Liver (tissue), 9 donors: ENCODE measurements around the gene CEBPG. TPM values are rescaled to one million over a fixed set of nuclear protein-coding genes. Genes with fewer than 3 reads are reported as not detected.
A peak's percentile ranks its signal among the peaks of the same experiment; 100 is the strongest.

Experiments
- DNase-seq: peaks from one replicate; pipeline ENCODE4 v3.0.0-alpha.2; 2017; ENCODE audit warnings: low spot score
- H3K27ac ChIP-seq, 2 donors: one replicate each; pipeline ENCODE4 v1.7.0; 2013; ENCODE audit warnings: inconsistent platforms in 2 of 2, low read length in 2 of 2, control low read depth in 1 of 2, low read depth in 1 of 2, mild to moderate bottlenecking in 1 of 2
- H3K27me3 ChIP-seq, 4 donors: one replicate each; pipeline versions ENCODE4 v1.6.1 to v1.7.0; 2013; ENCODE audit warnings: low read length in 3 of 4, inconsistent platforms in 1 of 4, mild to moderate bottlenecking in 1 of 4, moderate library complexity in 1 of 4; ENCODE audit not compliant: control insufficient read depth in 4 of 4, insufficient read depth in 4 of 4
- H3K36me3 ChIP-seq, 4 donors: one replicate each; pipeline versions ENCODE4 v1.6.1 to v1.7.0; 2013; ENCODE audit warnings: low read length in 3 of 4, mild to moderate bottlenecking in 3 of 4, low read depth in 1 of 4, moderate library complexity in 1 of 4; ENCODE audit not compliant: control insufficient read depth in 4 of 4, insufficient read depth in 3 of 4
- H3K4me1 ChIP-seq, 4 donors: one replicate each; pipeline versions ENCODE4 v1.6.1 to v1.7.0; 2013; ENCODE audit warnings: low read length in 3 of 4, mild to moderate bottlenecking in 3 of 4, moderate library complexity in 1 of 4; ENCODE audit not compliant: control insufficient read depth in 4 of 4, insufficient read depth in 4 of 4
- H3K4me3 ChIP-seq, 3 donors: one replicate each; pipeline versions ENCODE4 v1.6.1 to v1.7.0; 2013; ENCODE audit warnings: low read length in 3 of 3, control low read depth in 1 of 3, low read depth in 1 of 3, mild to moderate bottlenecking in 1 of 3
- H3K9ac ChIP-seq, 2 donors: one replicate each; pipeline ENCODE4 v1.7.0; 2013; ENCODE audit warnings: low read length in 2 of 2, mild to moderate bottlenecking in 2 of 2, moderate library complexity in 2 of 2, control low read depth in 1 of 2, low read depth in 1 of 2
- H3K9me3 ChIP-seq, 4 donors: one replicate each; pipeline versions ENCODE4 v1.6.1 to v1.7.0; 2013; ENCODE audit warnings: low read length in 3 of 4; ENCODE audit not compliant: control insufficient read depth in 4 of 4
- EGR1 ChIP-seq, 2 donors: IDR thresholded peaks; 2 replicates each; pipeline ENCODE4 v1.6.1; 2016 to 2018; ENCODE audit warnings: antibody characterized with exemption in 2 of 2, low read depth in 2 of 2
- FOXA1 ChIP-seq: IDR thresholded peaks from 2 replicates; pipeline ENCODE4 v1.6.1; 2016; ENCODE audit warnings: antibody characterized with exemption
- FOXA2 ChIP-seq: IDR thresholded peaks from 2 replicates; pipeline ENCODE4 v1.6.1; 2016; ENCODE audit warnings: antibody characterized with exemption
- HNF4A ChIP-seq, 2 donors: conservative IDR thresholded peaks; 2 replicates each; pipeline ENCODE4 v1.6.1; 2016; ENCODE audit warnings: antibody characterized with exemption in 2 of 2, mild to moderate bottlenecking in 2 of 2
- HNF4G ChIP-seq: IDR thresholded peaks from 2 replicates; pipeline ENCODE4 v1.6.1; 2016; ENCODE audit warnings: antibody characterized with exemption
- JUND ChIP-seq, 2 donors: IDR thresholded peaks; 2 replicates each; pipeline ENCODE4 v1.6.1; 2016; ENCODE audit warnings: antibody characterized with exemption in 2 of 2
- RAD21 ChIP-seq, 2 donors: IDR thresholded peaks; 2 replicates each; pipeline ENCODE4 v1.6.1; 2016; ENCODE audit warnings: antibody characterized with exemption in 2 of 2, mild to moderate bottlenecking in 2 of 2
- SP1 ChIP-seq: IDR thresholded peaks from 2 replicates; pipeline ENCODE4 v1.6.1; 2018; ENCODE audit warnings: antibody characterized with exemption, mild to moderate bottlenecking
- TAF1 ChIP-seq: conservative IDR thresholded peaks from 2 replicates; pipeline ENCODE4 v1.6.1; 2016; ENCODE audit warnings: antibody characterized with exemption, mild to moderate bottlenecking
- YY1 ChIP-seq: IDR thresholded peaks from 2 replicates; pipeline ENCODE4 v1.6.1; 2016; ENCODE audit warnings: antibody characterized with exemption, mild to moderate bottlenecking
- ZBTB33 ChIP-seq: IDR thresholded peaks from 2 replicates; pipeline ENCODE4 v1.6.1; 2016; ENCODE audit warnings: antibody characterized with exemption
- WGBS: extraction: QIAGEN DNeasy Blood & Tissue Kit; methylation state at CpG from one replicate; pipeline ENCODE4 v1.1.7; 2013; 5-methylcytosine and 5-hydroxymethylcytosine counted together
- polyA plus RNA-seq, 2 donors: library from polyadenylated mRNA; stranded (reverse) in 1 of 2; unstranded in 1 of 2; fragments of 200-250 nt in 1 of 2; fragments of >200 nt in 1 of 2; fragmentation: Nextera tagmentation in 1 of 2; extraction: Ambion mirVana in 1 of 2; gene quantifications; one replicate each; pipeline versions ENCODE4 v1.2.1 to v1.2.3, GENCODE V29; 2013 to 2015
- total RNA-seq, 2 donors: library from RNA; depleted of rRNA; stranded (reverse); fragments of >200 nt; gene quantifications; one replicate each; pipeline ENCODE4 v1.2.3, GENCODE V29; 2014
- TF ChIP-seq, protein P1 (sequence below): fragments of 150-350 bp; IDR thresholded peaks from 2 replicates; pipeline ENCODE4 v1.5.1; 2017; ENCODE audit warnings: improper control_type of control experiment, low read depth, low read length; ENCODE audit not compliant: missing input control
- TF ChIP-seq, protein P2 (sequence below): IDR thresholded peaks from 2 replicates; pipeline ENCODE4 v1.6.1; 2016; ENCODE audit warnings: antibody characterized with exemption
- TF ChIP-seq, protein P3 (sequence below): IDR thresholded peaks from 2 replicates; pipeline ENCODE4 v1.6.1; 2016; ENCODE audit warnings: antibody characterized with exemption, mild to moderate bottlenecking
- TF ChIP-seq, protein P4 (sequence below): IDR thresholded peaks from 2 replicates; pipeline ENCODE4 v1.6.1; 2016; ENCODE audit warnings: antibody characterized with exemption
- donor health status: healthy.
- donor health status: healthy.
- donor health status: healthy.
- donor health status: healthy.
- donor health status: healthy.

The CEBPG gene
- total and polyA plus RNA-seq, 4 donors, result 16.9 to 36.1 (median 24.2) TPM

DNA sequence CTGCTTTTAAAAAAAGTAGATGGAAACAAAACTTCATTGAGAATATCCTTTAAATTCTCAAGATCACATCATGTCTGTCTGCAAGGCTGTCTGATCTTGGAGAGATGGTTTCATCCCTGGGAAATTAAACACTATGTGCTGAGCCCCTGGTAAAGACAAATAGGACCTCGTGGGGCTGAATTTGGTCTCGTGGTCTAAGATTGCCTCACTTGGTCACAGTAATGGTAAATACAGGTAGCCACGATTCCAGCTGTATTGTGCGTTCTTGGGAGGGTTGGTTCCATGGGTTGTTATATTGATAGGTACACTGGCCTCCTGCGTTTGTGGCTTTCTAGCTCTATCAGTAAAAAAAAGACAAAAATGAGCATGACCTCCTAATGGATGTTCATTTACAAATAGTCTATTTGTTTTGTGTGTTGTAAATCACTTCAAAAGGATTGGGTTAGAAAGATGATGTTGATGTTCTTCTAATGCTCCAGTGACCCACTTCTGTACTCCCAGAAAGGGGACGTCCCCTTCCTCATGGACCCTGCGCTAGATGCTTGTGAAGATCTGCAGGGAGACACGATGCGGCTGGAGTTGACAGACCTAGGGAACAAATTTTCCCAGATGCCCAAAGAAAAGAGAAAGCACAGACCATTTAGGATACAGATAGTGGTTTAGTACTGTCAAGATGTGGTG lies 1.8 kb downstream of the CEBPG start (continued):
- TF ChIP-seq, protein P1, sequence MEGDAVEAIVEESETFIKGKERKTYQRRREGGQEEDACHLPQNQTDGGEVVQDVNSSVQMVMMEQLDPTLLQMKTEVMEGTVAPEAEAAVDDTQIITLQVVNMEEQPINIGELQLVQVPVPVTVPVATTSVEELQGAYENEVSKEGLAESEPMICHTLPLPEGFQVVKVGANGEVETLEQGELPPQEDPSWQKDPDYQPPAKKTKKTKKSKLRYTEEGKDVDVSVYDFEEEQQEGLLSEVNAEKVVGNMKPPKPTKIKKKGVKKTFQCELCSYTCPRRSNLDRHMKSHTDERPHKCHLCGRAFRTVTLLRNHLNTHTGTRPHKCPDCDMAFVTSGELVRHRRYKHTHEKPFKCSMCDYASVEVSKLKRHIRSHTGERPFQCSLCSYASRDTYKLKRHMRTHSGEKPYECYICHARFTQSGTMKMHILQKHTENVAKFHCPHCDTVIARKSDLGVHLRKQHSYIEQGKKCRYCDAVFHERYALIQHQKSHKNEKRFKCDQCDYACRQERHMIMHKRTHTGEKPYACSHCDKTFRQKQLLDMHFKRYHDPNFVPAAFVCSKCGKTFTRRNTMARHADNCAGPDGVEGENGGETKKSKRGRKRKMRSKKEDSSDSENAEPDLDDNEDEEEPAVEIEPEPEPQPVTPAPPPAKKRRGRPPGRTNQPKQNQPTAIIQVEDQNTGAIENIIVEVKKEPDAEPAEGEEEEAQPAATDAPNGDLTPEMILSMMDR, result no peak
- TF ChIP-seq, protein P2, sequence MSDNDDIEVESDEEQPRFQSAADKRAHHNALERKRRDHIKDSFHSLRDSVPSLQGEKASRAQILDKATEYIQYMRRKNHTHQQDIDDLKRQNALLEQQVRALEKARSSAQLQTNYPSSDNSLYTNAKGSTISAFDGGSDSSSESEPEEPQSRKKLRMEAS, result no peak
- TF ChIP-seq JUND (IDR thresholded peaks at IDR 0.05) (no peak), FOXA1 (no peak)

- Histone ChIP-seq H3K36me3 (no peaks in the 10 kb centered on the region), H3K9ac (peak overlapping the region in 1 of 2 donors; percentile 100), H3K27ac (peak overlapping the region; percentile 92 to 96), H3K4me3 (peak overlapping the region in 1 of 3 donors; percentile 94), H3K4me1 (peaks cover 8 to 62% (median 44%) of the 10 kb centered on the region in 4 donors), H3K9me3 (no peaks in the 10 kb centered on the region), H3K27me3 (no peaks in the 10 kb centered on the region)
- TF ChIP-seq HNF4A (conservative IDR thresholded peaks at IDR 0.05) (peak in 1 of 2 donors; percentile 5), RAD21 (IDR thresholded peaks at IDR 0.05) (no peak), YY1 (no peak), JUND (IDR thresholded peaks at IDR 0.05) (peak in 1 of 2 donors; percentile 45)
- TF ChIP-seq, protein P1, result no peak
- TF ChIP-seq, protein P3, sequence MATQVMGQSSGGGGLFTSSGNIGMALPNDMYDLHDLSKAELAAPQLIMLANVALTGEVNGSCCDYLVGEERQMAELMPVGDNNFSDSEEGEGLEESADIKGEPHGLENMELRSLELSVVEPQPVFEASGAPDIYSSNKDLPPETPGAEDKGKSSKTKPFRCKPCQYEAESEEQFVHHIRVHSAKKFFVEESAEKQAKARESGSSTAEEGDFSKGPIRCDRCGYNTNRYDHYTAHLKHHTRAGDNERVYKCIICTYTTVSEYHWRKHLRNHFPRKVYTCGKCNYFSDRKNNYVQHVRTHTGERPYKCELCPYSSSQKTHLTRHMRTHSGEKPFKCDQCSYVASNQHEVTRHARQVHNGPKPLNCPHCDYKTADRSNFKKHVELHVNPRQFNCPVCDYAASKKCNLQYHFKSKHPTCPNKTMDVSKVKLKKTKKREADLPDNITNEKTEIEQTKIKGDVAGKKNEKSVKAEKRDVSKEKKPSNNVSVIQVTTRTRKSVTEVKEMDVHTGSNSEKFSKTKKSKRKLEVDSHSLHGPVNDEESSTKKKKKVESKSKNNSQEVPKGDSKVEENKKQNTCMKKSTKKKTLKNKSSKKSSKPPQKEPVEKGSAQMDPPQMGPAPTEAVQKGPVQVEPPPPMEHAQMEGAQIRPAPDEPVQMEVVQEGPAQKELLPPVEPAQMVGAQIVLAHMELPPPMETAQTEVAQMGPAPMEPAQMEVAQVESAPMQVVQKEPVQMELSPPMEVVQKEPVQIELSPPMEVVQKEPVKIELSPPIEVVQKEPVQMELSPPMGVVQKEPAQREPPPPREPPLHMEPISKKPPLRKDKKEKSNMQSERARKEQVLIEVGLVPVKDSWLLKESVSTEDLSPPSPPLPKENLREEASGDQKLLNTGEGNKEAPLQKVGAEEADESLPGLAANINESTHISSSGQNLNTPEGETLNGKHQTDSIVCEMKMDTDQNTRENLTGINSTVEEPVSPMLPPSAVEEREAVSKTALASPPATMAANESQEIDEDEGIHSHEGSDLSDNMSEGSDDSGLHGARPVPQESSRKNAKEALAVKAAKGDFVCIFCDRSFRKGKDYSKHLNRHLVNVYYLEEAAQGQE, result no peak
- WGBS, result 48% methylated on average over 1 of the region's 1 CpG
- no peak for DNase-seq
These were observed 2.3 kb downstream of the CEBPG start for GRCh38 chr19:33375837-33376159.

GRCh38 chr19:33376423-33376822 lies 2.9 kb downstream of the CEBPG start:
- peaks cover 8 to 68% (median 46%) of the 10 kb centered on the region in 4 donors for H3K4me1 ChIP-seq
- no peak for DNase-seq
- H3K4me3 ChIP-seq, result no peak overlapping the region
- 27% methylated on average over 2 of the region's 2 CpGs for WGBS
- H3K27ac ChIP-seq, result peak overlapping the region; percentile 92 to 96
- H3K9me3 ChIP-seq, result no peaks in the 10 kb centered on the region
- H3K27me3 ChIP-seq, result no peaks in the 10 kb centered on the region
- H3K9ac ChIP-seq, result peak overlapping the region in 1 of 2 donors; percentile 61
- peaks cover 0 to 1% (median 0%) of the 10 kb centered on the region in 4 donors for H3K36me3 ChIP-seq
- peak; percentile 87 to 90 for TF ChIP-seq HNF4A (conservative IDR thresholded peaks at IDR 0.05)
- no peak for TF ChIP-seq TAF1
- TF ChIP-seq EGR1 (IDR thresholded peaks at IDR 0.05; ENCODE audit: low read depth in 2 of 2), result peak in 1 of 2 donors; percentile 29
- TF ChIP-seq, protein P2, result no peak
- TF ChIP-seq YY1, result peak; percentile 54
- peak; percentile 71 for TF ChIP-seq HNF4G
- peak; percentile 52 for TF ChIP-seq ZBTB33
- TF ChIP-seq, protein P4, sequence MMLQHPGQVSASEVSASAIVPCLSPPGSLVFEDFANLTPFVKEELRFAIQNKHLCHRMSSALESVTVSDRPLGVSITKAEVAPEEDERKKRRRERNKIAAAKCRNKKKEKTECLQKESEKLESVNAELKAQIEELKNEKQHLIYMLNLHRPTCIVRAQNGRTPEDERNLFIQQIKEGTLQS, result no peak
- peak; percentile 46 for TF ChIP-seq FOXA2
- TF ChIP-seq RAD21 (IDR thresholded peaks at IDR 0.05), result peak; percentile 41 to 61
- TF ChIP-seq FOXA1, result peak; percentile 17
- peak; percentile 81 for TF ChIP-seq SP1
